Measurements from ENCODE around the gene SPDYE4.

Gene SPDYE4

DNA sequence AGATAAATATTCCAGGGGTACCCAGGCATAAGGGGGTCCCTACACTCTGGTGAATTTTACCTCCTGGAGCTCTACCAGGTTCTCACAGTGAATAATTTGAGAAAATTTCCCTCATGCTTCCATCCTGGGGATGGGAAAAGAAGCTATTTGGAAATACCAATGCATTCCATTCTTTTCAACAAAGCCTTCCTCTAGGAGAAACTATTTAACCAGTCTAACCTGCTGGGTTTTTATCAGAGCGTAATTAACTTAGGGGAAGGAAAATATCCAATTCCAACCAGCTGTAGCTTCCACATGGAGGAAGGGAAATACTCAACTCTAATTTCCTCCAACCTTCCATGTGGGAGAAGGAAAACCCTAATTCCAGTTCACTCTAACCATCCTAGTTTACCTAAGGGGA lies 23.8 kb upstream of the SPDYE4 start:
- no peak for DNase-seq

DNA sequence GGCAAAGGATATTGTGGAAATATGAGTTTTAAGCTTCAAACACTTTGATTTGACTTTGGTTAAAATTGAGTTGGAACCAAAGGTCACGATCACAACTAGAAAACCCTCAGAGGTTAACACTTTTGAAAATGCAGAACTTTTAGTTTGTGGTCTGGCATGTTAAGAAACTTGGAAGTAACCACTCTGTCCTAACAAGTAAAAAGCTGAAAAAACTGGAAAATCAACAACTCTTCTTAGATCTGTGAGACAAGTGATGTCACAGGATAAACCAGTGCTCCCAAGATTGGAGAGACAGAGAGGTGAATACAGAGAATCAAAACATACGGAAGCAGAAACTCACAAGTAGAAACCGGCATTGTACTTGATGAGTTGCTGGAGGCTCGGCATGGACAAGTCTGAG lies 23.4 kb upstream of the SPDYE4 start:
- no peak for DNase-seq

DNA sequence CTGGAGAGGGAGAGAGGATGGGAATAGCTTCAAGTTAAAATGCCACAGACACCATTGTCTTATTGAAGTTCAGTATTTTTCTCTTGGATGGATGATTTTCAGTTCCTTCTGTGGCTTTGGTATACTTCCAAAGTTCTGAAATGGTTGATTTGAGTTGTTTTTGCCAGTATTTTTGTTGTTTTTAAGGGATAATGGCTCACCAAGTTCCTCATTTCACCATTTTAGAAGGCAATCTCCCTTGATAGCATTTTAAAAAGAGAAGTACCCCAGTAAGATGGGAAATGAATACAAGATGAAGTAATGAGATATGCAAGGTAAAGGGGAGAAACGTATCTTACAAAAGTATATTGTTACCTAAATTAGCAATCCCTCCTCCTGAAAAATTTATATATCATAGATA lies 18.5 kb upstream of the SPDYE4 start:
- DNase-seq = no peak

DNA sequence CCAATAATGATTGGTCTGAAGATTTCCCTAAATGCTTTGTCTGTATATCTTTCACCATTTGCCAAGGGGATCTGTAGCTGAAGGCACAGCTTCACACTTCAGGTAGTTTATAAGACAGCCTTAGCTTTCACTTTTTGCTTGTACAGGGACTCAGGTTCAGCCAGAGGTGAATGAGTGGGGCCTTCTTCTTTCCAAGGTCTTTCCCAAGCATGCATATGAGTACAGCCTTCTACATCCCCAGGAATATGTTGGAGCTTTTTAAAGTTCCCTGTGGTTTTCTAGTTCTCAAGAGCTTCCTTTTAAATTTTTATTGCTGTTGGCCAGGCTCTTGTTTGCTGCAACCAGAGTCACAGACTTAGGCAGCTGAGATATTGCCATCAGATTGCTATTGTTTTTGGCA lies 17.9 kb upstream of the SPDYE4 start:
- no peak for DNase-seq

DNA sequence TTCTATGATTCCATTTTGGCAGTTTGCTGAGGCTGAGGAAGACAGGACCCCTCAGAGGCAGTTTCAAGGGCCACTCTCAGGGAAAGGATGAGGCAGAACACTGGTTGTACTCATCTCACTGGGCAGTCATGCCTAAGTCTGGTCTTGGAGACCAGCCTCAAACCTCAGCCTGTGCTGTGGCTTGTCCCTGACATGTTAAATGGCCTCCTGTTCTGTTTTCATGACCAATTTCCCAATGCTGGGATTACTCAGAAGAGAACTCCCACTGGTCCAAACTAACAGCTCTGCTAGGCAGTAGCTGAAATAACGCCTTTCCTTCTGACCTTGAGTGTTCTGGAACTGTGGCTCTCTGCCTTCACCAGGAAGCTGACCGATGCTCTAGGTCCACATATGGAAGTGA lies 8.4 kb upstream of the SPDYE4 start:
- DNase-seq = no peak

DNA sequence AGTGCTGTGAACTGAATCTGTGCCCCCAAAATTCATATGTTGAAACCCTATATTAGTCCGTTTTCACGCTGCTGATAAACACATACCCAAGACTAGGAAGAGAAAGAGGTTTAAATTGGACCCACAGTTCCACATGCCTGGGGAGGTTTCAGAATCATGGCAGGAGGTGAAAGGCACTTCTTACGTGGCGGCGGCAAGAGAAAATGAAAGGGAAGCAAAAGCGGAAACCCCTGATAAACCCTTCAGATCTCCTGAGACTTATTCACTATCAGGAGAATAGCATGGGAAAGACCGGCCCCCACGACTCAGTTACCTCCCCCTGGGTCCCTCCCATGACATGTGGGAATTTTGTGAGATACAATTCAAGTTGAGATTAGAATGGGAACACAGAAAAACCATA lies 3.7 kb upstream of the SPDYE4 start:
- DNase-seq = no peak

DNA sequence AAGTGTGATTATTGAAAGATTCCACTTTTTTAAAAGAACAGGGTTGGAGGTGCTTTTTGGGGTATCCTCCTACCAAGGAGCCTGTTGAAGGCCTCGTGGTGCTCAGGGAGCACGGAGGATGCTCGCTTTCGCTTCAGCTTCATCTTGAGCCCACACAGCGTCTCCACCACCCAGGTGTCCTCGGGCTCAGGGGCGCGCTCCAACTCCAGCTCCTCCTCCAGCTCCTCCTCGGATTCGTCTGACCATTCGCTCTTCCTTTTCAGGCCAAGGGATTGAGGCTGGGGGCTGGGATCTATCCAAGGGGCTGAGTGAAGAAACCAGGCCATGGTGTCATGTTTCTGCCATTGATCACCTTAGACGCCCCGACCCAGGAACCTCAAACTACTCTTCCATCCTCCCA lies 1.2 kb downstream of the SPDYE4 start:
- DNase-seq = no peak

DNA sequence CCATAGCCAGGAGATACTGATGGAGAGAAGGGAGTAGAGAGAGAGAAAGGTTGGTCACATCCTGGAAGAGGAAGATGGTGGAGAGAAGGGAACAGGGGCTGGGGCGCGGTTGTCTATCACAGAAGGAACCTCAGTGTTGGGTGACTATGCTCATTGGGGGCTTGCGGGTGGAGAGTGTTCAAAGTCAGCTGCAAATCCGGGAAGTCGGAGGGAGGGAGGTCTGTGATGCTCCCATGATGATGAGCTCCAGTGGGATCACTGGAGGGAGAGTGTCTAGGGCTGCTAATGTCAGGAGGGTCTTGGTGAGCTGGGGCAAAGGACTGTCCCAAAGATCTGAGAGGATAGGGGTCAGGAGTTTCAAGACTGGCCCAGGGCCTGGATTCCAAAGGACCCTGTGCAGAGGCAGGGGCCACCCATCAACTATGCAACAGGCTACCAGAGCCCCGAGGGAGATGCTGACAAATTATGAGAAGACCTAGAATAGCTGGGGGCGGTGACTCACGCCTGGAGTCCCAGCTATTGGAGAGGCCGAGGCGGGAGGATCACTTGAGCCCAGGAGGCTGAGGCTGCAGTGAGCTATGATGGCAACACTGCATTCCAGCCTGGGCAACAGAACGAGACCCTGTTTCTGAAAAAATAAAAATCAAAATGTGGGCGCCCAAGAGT lies 2.6 kb downstream of the SPDYE4 start:
- no peak for DNase-seq

DNA sequence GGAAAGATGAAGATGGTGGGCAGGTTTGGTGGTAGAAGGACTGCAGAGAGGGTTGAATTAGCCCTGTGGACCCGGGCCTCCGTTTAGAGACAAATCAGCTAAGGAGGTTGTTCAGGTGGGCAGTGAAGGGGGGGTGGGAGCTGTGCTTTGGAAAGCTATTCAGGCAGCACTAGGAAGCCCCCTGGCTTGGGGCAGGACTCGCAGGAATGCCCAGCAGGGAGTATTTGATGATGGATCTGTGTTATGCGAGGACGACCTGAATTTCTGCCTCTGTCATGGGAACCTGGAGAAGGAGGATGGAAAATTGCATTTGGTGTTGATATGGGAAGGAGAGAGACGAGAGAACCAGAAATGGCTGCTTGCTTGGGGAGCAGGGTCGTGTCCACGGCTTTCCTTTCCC lies 3.5 kb downstream of the SPDYE4 start:
- no peak for DNase-seq

DNA sequence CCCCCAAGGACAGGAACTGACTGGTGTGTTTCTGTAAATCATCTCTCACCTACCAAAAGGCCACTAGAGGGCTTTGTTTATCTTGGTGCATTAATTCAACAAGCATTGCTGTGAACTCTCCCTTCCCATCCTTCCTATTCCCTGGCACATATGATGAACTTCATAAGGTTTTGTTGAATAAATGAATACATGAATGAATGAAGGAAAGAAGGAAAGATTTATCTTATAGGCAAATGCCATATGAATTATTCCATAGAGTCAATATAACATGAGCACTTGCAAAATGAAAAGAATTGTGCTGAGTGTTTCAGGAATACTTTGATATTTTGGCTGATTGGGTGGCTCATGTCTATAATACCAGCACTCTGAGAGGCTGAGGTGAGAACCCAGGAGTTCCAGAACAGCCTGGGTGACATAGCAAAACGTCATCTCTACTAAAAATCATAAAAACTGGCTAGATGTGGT lies 4.3 kb downstream of the SPDYE4 start:
- peak in 1 of 2 donors; percentile 11 for DNase-seq

DNA sequence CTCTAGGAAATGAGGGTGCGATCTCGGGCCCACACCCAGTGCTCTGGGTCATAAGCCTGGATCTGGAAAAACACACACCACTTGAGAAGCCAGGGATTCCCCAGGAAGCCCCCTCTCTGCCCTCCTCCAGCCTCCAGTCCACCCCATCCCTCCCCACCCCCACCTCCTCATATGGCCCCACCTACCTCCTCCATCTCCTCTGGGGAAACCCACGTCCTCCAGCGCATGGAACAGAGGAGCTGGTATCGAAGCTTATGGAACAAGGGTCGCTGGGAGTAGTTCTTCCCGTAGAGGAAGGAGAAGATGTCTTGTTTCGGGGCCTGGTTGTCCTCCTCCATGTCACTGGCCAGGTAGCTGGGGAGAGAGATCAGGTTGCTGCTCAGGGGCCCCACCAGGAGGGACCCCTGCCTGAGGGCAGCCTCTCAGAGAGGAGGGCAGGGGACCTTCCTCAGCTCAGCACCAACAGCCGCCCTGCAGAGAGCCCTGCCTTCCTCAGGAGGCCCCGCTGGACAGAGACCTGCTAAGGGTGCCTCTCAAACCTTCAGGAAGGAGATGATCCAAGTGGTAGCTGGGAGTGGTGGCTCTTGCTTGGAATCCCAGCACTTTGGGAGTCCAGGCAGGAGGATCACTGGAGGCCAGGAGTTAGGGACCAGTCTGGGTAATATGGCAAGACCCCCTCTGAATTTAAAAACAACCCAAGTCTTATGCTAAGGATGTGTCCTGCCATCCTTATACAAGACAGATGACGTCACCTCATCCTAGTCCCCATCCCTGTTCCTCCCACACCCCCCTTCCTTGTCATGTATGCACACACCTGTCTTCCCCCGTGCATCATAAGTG lies 5.0 kb downstream of the SPDYE4 start:
- no peak for DNase-seq

DNA sequence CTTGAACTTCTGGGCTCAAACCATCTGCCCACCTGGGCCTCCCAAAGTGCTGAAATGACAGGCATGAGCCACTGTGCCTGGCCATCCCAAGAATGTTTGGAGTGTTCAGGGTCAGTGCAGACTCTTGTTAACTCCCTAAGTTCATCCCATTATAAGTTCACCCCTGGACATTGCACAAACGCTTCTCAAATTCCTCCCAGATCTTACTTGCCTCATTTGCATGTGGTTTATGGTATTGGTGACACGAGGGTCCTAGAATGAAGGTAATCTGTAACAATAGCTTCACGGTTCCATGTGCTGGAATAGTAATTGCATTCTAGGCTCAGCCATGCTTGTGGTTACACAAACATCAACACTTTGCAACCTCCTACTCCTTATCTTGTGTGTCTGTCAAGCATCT lies 8.7 kb downstream of the SPDYE4 start:
- DNase-seq = no peak

DNA sequence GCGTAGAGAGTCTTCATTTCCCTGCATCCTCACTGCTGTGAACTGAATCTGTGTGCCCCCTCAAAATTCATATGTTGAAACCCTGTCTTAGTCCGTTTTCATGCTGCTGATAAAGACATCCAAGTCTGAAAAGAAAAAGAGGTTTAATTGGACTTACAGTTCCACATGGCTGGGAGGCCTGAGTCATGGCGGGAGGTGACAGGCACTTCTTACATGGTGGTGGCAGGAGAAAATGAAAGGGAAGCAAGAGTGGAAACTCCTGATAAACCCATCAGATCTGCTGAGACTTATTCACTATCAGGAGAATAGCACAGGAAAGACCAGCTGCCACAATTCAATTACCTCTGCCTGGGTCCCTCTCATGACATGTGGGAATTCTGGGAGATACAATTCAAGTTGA lies 10.6 kb downstream of the SPDYE4 start:
- DNase-seq = no peak

DNA sequence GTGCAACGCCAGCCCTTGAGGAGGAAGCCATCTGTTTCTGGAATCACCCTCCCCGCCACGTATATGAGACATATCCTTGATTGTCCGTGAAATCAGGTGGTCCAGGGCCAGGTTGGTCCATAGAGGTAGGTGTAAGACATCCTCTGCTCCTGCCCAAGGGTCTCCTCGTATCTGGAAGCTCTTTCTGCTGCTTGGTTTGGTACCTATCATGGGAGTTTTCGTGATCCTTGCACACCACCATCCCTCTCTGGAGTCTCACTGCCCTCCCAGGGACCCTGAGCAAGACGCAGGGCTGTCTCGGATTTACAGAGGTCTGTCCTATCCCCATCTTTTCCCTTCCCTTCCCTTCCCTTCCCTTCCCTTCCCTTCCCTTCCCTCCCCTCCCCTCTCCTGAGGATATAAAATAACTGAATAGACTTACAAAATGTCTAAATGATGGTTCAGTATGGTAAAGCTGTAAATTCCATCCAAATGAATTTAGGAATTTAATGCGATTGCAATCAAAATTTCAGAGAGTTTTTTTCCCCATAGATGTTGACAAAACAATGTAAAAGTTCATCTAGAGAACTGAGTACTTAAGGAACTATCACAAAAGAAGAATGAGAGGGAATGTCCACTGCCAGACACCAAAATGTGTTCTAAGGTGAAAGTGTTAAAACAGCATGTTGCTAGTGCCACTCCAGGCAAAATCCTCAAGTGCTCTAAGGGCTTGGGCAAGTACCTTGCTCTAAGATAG lies 11.7 kb downstream of the SPDYE4 start:
- no peak for DNase-seq

DNA sequence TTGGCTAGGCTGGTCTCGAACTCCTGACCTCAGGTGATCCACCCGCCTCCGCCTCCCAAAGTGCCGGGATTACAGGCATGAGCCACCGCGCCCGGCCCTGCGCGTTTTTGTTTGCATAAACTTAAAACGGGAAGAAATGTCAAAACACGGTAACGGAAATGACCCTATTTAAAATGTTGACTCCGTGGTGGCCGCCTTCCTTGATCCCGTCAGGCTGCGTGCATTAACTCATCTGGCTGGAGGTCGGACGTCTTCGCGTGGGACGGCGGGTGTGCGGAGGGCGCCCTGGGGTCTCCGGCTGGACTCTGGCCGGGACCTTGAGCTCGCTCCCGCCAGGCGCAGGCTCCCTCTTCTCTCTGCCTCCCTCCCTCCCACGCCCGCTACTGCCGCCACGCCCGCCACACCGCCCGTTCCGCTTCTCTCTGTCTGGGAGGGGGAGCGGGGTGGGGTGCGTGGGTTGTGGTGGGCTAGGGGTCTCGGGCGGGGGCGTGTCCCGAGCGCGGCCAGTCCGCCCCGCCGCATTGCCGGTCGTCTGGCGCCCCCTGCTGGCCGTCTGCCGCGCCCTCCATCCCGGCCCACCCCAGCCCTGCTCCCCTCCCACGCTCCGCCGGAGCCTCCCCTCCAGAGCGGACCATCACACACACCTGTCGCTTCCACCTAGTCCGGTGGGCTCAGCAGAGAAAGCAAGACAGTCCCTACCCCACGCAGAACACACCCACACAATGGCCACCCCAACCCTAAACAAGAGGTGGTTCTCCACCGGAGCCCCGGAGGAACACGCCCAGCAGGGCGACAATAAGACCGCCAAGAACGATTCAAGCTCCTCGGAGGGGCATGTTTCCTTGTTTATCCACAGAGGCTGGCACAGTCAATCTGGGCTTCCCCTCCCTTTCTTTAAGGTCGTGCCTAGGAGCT lies 12.5 kb downstream of the SPDYE4 start:
- peak; percentile 81 to 82 for DNase-seq

DNA sequence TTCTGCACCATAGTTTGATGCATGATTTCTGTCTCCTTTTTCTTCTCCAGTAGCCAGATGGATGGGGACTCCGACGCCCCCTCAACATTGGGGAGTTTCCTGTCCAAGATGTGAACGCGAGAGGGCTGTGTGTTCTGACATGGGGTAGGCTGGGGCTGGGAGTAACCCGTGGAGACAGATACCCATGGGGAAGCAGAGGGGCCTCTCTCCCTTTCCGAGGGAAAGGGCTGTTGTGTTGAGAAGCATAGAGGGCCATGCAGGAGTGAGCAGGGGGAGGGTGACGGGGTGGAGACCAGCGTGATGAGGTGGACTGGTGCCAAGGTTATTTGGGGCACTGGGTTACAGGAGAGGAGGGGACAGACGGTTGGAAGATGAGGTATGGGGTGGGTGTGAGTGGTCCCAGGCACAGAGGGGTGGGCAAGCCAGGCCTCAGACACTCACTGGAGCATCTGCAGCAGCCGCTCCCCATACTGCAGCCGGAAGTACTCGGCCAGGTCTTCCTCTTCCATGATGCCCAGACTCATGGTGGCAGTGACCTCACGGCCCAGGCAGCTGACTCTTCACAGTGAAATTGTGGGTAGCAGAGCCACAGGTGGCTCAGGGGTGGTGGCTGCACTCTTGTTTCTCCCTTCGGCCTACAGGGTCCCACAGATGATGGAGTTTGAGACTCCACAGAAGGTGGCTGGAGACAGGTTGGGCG lies 14.1 kb downstream of the SPDYE4 start:
- DNase-seq = no peak

DNA sequence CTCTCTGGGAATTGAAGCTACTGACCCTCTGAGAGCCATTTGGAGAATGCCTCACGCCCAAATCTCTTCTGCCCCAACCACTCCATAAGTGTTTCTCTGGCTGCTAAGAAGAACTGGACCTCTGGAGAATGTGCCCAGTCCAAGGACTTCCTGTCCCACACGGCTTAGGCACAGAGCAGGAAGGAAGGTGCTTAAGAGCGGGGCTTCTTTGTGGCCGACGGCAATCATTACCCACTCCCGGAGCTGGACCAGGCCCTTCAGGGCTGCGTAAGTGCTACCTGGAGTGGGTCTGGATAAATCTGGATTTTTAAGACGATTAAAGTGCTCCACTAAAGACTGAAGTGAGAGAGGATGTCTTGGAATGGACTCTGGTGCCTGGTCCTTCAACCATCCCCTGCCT lies 15.5 kb downstream of the SPDYE4 start:
- DNase-seq = no peak

DNA sequence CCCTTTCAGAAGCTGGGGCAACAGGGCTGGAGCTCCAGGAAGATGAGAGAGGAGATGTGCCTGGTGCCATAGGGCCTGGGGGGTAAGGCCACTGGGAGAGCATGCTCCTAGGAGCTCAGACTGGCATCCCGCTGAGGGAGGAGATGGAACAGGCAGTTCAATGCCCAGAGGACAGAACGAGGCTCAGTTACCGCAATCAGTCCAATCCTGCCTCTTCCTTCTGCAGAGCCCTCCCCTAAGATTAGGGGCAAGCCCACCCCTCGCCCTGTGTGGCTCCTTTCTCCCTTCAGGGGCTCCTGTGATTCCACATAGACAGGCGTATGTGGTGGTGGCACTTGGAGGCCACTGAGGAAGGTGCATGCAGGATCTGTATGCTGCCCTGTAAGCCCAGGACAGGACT lies 16.1 kb downstream of the SPDYE4 start:
- DNase-seq = no peak

DNA sequence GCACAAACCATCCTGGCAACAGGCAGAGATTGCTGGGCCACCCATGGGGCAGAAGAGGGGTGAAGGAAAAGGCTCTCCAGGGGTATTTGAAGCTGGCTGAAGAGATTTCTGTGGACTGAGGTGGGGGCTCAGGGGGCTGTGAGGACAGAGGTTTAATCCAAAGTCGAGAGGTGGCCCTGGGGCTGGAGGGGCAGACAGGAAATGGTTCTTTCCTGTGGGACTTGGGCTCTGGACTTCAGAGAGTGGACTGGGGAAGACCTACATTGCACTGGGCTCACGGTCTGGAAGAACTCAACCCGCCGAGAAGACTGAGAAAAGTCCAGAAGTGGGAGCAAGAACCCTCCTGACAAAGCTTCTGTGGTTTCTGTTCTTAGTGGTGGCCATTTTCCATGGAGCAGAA lies 16.6 kb downstream of the SPDYE4 start:
- no peak for DNase-seq

DNA sequence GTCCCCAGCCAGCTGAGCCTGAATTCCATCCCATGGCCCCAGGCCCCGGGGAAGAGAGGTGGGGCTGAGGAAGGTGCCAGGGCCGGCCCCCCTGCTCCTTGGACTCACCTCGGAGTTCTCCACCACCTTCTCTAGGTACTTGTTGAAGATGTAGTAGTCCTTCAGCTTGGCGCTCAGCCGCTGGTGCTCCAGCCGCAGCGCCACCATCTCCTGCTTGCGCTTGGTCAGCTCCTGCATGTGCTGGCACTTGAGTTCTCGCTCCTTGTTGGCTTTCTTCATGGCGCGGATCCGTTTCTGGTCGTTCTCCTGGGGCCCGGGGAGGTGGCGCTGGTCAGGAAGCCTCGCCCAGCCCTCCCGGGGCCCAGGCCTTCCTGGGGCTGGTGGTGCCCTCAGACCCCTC lies 17.0 kb downstream of the SPDYE4 start:
- no peak for DNase-seq

DNA sequence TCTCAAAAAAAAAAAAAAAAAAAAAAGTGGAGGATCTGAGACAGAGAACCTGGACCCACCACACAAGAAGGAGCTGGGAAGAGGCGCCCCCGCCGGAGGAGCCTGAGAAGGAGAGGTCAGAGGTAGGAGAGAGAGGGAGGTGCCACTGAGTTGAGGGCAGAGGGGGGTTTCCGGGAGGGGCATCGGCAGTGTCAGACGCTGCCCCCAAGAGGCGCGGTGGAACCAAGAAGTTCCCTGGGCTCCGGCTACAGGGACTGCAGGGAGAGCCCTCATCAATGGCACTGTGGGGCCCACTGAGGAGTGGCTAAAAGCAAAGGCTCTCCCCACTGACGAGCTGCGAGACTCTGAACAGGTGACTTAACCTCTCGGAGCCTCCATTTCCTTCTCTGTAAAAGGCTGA lies 17.9 kb downstream of the SPDYE4 start:
- peak; percentile 65 to 70 for DNase-seq

DNA sequence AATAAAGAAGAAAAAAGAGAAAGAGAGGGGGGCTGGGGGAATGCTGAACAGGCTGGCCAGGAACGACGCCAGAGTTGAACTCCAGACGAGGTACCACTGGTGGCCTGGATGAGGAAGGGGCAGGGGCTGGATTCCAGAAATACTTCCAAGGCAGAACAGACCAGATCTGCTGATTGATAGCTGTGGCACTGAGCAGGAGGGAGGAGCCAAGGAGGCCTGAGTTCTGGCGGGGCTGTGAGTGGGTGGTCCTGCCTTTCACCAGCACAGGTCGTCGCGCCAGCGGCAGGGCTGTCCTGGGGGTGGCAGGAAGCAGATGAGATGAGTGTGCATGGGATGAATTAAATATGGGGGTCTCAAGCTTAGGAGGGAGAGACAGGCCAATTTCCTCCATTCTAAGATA lies 19.2 kb downstream of the SPDYE4 start:
- DNase-seq = no peak

Data from CD4-positive, alpha-beta T cell treated with Interleukin-1 beta for 1 hour (primary cell).